ENCODE data around the gene WDCP.

DNA sequence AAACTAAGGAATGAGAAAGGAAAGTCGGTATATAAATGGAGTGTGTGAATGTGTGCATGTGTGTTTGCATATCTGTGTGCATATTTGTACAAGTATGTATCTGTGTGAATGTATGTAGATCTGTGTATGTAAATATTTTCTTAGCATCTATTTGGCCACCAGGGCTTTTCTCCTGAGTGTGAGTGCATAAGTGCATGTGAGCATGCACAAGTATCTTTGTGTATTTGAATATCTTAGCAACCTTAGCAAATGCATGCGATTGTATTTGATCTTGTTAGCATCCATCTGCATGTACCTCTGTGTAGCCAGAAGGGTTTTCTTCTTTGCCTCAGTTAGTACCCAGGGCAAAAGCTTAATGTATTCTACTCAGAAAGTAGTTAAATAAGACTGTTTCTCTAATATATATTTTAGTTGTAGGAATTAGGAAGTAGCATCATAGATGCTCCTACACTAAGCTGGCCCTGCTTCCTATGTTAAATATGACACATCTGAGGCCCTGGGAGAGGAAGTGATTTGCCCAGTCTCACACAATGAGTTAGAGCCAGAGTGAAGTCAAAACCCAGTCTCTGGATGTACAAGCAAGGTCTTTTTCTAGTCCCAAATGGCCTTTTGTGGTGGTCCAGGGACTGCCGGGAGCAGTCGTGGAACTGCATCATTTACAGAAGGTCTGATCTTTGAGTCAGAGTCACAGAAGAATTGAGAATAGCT lies 11.5 kb upstream of the WDCP start:
- TF ChIP-seq, protein P1, sequence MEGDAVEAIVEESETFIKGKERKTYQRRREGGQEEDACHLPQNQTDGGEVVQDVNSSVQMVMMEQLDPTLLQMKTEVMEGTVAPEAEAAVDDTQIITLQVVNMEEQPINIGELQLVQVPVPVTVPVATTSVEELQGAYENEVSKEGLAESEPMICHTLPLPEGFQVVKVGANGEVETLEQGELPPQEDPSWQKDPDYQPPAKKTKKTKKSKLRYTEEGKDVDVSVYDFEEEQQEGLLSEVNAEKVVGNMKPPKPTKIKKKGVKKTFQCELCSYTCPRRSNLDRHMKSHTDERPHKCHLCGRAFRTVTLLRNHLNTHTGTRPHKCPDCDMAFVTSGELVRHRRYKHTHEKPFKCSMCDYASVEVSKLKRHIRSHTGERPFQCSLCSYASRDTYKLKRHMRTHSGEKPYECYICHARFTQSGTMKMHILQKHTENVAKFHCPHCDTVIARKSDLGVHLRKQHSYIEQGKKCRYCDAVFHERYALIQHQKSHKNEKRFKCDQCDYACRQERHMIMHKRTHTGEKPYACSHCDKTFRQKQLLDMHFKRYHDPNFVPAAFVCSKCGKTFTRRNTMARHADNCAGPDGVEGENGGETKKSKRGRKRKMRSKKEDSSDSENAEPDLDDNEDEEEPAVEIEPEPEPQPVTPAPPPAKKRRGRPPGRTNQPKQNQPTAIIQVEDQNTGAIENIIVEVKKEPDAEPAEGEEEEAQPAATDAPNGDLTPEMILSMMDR (IDR thresholded peaks at IDR 0.05): no peak
- TF ChIP-seq POLR2A (IDR thresholded peaks at IDR 0.05): no peak
- TF ChIP-seq EP300 (IDR thresholded peaks at IDR 0.05): no peak
